Activated CD8-positive, alpha-beta T cell treated with anti-CD3 and anti-CD28 coated beads, Interleukin-2, amount 10 ng/mL, durations not matched to agents 7 days and 5 days (primary cell): ENCODE measurements around the gene TSPEAR. TPM values are rescaled to one million over a fixed set of nuclear protein-coding genes. Genes with fewer than 3 reads are reported as not detected.
"Not testable (repeated sequence)": the region's sequence is repeated elsewhere in the genome, so short reads cannot be mapped to it uniquely, and the experiment has no call there.

Source experiments
- ATAC-seq: fragments of 150-1000 bp; cut with Tn5 transposase; one replicate; pipeline ENCODE4 v1.10.0; 2021; ENCODE audit warnings: moderate library complexity
- CTCF ChIA-PET: fragments of 350-600 bp; sonication (Branson Sonifier 250); formaldehyde crosslinking; loops from one replicate; lab custom pipeline; 2021; ENCODE audit warnings: antibody characterized with exemption; lab: Charles Lee
- POLR2A ChIA-PET: fragments of 350-600 bp; sonication (Branson Sonifier 250); formaldehyde crosslinking; loops from one replicate; lab custom pipeline; 2021; ENCODE audit warnings: antibody characterized with exemption; lab: Charles Lee
- DNase-seq: peaks from one replicate; pipeline ENCODE4 v3.0.0-alpha.2; 2020
- H3K27ac Mint-ChIP-seq: one replicate; pipeline ENCODE4 v1.8.0; 2021; ENCODE audit warnings: mild to moderate bottlenecking, mixed read lengths
- H3K27me3 Mint-ChIP-seq: one replicate; pipeline ENCODE4 v1.8.0; 2021; ENCODE audit warnings: low read depth, mixed read lengths
- H3K36me3 Mint-ChIP-seq: one replicate; pipeline ENCODE4 v1.8.0; 2021; ENCODE audit warnings: low read depth, mixed read lengths
- H3K4me1 Mint-ChIP-seq: one replicate; pipeline ENCODE4 v1.8.0; 2021; ENCODE audit warnings: low read depth, mixed read lengths
- H3K4me3 Mint-ChIP-seq: one replicate; pipeline ENCODE4 v1.8.0; 2021; ENCODE audit warnings: mild to moderate bottlenecking, mixed read lengths
- H3K9me3 Mint-ChIP-seq: one replicate; pipeline ENCODE4 v1.8.0; 2022; ENCODE audit warnings: mixed read lengths; ENCODE audit not compliant: insufficient read depth
- total RNA-seq, 2 experiments: library from RNA; stranded (reverse); gene quantifications; one replicate each; pipeline ENCODE4 v1.2.3, GENCODE V29; 2021

The TSPEAR gene
- total RNA-seq, 2 experiments from 2014 or later = not detected

- ATAC-seq, H3K36me3 Mint-ChIP-seq, CTCF ChIA-PET, H3K4me3 Mint-ChIP-seq, POLR2A ChIA-PET, DNase-seq, H3K27ac Mint-ChIP-seq, H3K4me1 Mint-ChIP-seq: not testable (repeated sequence)
- H3K9me3 Mint-ChIP-seq = peaks cover 45% of the 10 kb centered on the region
- peaks cover 15% of the 10 kb centered on the region for H3K27me3 Mint-ChIP-seq
These were observed 73.5 kb downstream of the TSPEAR start for GRCh38 chr21:44637851-44638348.

GRCh38 chr21:44637018-44637850, 74.1 kb downstream of the TSPEAR start, which contains the start of gene KRTAP10-10:
Gene KRTAP10-10 (plus strand): TSS chr21:44637356. CDS start chr21:44637418, 62 bp downstream.
- Mint-ChIP-seq H3K27ac (no peak within 1 kb of the TSS), H3K9me3 (peaks cover 44% of the 10 kb centered on the region), H3K4me1 (no peaks in the 10 kb centered on the region), H3K4me3 (no peak within 1 kb of the TSS), H3K27me3 (peaks cover 15% of the 10 kb centered on the region), H3K36me3 (peaks cover 4% of the 10 kb centered on the region)
- POLR2A ChIA-PET = no interaction called here
- no peak for ATAC-seq
- CTCF ChIA-PET = no interaction called here
- no peak for DNase-seq

GRCh38 chr21:44636209-44637017, 75.0 kb downstream of the TSPEAR start:
- Mint-ChIP-seq H3K4me3 (no peak overlapping the region), H3K4me1 (no peaks in the 10 kb centered on the region), H3K27me3 (peaks cover 12% of the 10 kb centered on the region), H3K27ac (no peak overlapping the region), H3K9me3 (peaks cover 45% of the 10 kb centered on the region), H3K36me3 (peaks cover 8% of the 10 kb centered on the region)
- ChIA-PET POLR2A (no interaction called here), CTCF (no interaction called here)
- DNase-seq (no peak), ATAC-seq (no peak)

GRCh38 chr21:44632067-44632466, 79.3 kb downstream of the TSPEAR start:
- H3K9me3 Mint-ChIP-seq = peaks cover 44% of the 10 kb centered on the region
- ATAC-seq (no peak), DNase-seq (no peak)
- peaks cover 23% of the 10 kb centered on the region for H3K36me3 Mint-ChIP-seq
- no peak overlapping the region for H3K27ac Mint-ChIP-seq
- H3K4me1 Mint-ChIP-seq = peaks cover 14% of the 10 kb centered on the region
- peaks cover 9% of the 10 kb centered on the region for H3K27me3 Mint-ChIP-seq
- ChIA-PET POLR2A (no interaction called here), CTCF (no interaction called here)
- no peak overlapping the region for H3K4me3 Mint-ChIP-seq

GRCh38 chr21:44630440-44630839, 80.9 kb downstream of the TSPEAR start:
- Mint-ChIP-seq H3K4me3 (no peak overlapping the region), H3K27me3 (peaks cover 9% of the 10 kb centered on the region), H3K4me1 (peaks cover 15% of the 10 kb centered on the region), H3K27ac (peak overlapping the region; percentile 23), H3K9me3 (peaks cover 44% of the 10 kb centered on the region), H3K36me3 (peaks cover 23% of the 10 kb centered on the region)
- ChIA-PET POLR2A (interaction anchor here (0.7 kb wide), 1 partner anchor 10 kb away, joined by 3 read pairs; no protein-coding TSS in a partner anchor), CTCF (no interaction called here)
- ATAC-seq = no peak
- DNase-seq = no peak

- POLR2A ChIA-PET = no interaction called here
- H3K4me3 Mint-ChIP-seq = no peak overlapping the region
- CTCF ChIA-PET = no interaction called here
- H3K4me1 Mint-ChIP-seq = peaks cover 15% of the 10 kb centered on the region
- H3K27me3 Mint-ChIP-seq = peaks cover 6% of the 10 kb centered on the region
- ATAC-seq (no peak), DNase-seq (no peak)
- H3K27ac Mint-ChIP-seq = no peak overlapping the region
- peaks cover 29% of the 10 kb centered on the region for H3K36me3 Mint-ChIP-seq
- peaks cover 47% of the 10 kb centered on the region for H3K9me3 Mint-ChIP-seq
These were observed 82.5 kb downstream of the TSPEAR start for GRCh38 chr21:44628707-44629391.

GRCh38 chr21:44627831-44628233, 83.5 kb downstream of the TSPEAR start:
- H3K4me3 Mint-ChIP-seq, H3K27me3 Mint-ChIP-seq, DNase-seq, H3K27ac Mint-ChIP-seq, ATAC-seq, POLR2A ChIA-PET: not testable (repeated sequence)
- Mint-ChIP-seq H3K9me3 (peaks cover 48% of the 10 kb centered on the region), H3K4me1 (peaks cover 15% of the 10 kb centered on the region), H3K36me3 (peaks cover 32% of the 10 kb centered on the region)
- CTCF ChIA-PET = interaction anchor here (0.9 kb wide), 1 partner anchor 9 kb away, joined by 3 read pairs; no protein-coding TSS in a partner anchor

- POLR2A ChIA-PET, H3K27ac Mint-ChIP-seq, DNase-seq, ATAC-seq, H3K4me3 Mint-ChIP-seq, H3K27me3 Mint-ChIP-seq: not testable (repeated sequence)
- Mint-ChIP-seq H3K9me3 (peaks cover 52% of the 10 kb centered on the region), H3K36me3 (peaks cover 31% of the 10 kb centered on the region), H3K4me1 (peaks cover 15% of the 10 kb centered on the region)
- CTCF ChIA-PET = interaction anchor here (0.9 kb wide), 1 partner anchor 8 kb away, joined by 3 read pairs; no protein-coding TSS in a partner anchor
These were observed 84.1 kb downstream of the TSPEAR start for GRCh38 chr21:44627181-44627822.

- peaks cover 15% of the 10 kb centered on the region for H3K4me1 Mint-ChIP-seq
- CTCF ChIA-PET = no interaction called here
These were observed 84.7 kb downstream of the TSPEAR start, which contains the start of gene KRTAP10-9 for GRCh38 chr21:44626673-44627143. Gene KRTAP10-9 (plus strand): TSS chr21:44627093. CDS start chr21:44627172, 79 bp downstream.

GRCh38 chr21:44626262-44626661, 85.1 kb downstream of the TSPEAR start:
- Mint-ChIP-seq H3K4me3 (no peak overlapping the region), H3K27ac (no peak overlapping the region), H3K36me3 (peaks cover 26% of the 10 kb centered on the region), H3K9me3 (peaks cover 42% of the 10 kb centered on the region), H3K27me3 (peaks cover 4% of the 10 kb centered on the region), H3K4me1 (peaks cover 15% of the 10 kb centered on the region)
- ChIA-PET CTCF (interaction anchor here (1.0 kb wide), 1 partner anchor 116 kb away, joined by 3 read pairs; no protein-coding TSS in a partner anchor), POLR2A (no interaction called here)
- no peak for DNase-seq
- no peak for ATAC-seq

More at GRCh38 chr21:44626673-44627143, 84.7 kb downstream of the TSPEAR start, which contains the start of gene KRTAP10-9:
- Mint-ChIP-seq H3K4me3 (no peak within 1 kb of the TSS), H3K27ac (no peak within 1 kb of the TSS), H3K36me3 (peaks cover 29% of the 10 kb centered on the region), H3K27me3 (peaks cover 4% of the 10 kb centered on the region), H3K9me3 (peaks cover 46% of the 10 kb centered on the region)
- no peak for ATAC-seq
- POLR2A ChIA-PET = no interaction called here
- DNase-seq = no peak
